GM23338 (cell line): ENCODE data around the gene AR. TPM values are rescaled to one million over a fixed set of nuclear protein-coding genes. Genes with fewer than 3 reads are reported as not detected.

Experiments
- ATAC-seq: fragments of 200-7000 bp; cut with Tn5 transposase; 3 replicates; pipeline ENCODE4 v1.9.1; 2020
- DNase-seq: peaks from one replicate; pipeline ENCODE4 v3.0.0-alpha.2; 2015; ENCODE audit warnings: low spot score
- H2AFZ ChIP-seq: fragments of 200-600 bp; sonication (generic); 2 replicates; pipeline ENCODE4 v1.8.0; 2016; ENCODE audit warnings: antibody characterized with exemption, mild to moderate bottlenecking, moderate library complexity
- H3F3A ChIP-seq: fragments of 200-600 bp; sonication (generic); replicated peaks from 2 replicates; pipeline ENCODE4 v1.8.0; 2017; ENCODE audit warnings: antibody characterized with exemption, mixed run types, low read depth
- H3K27ac ChIP-seq: fragments of 200-600 bp; sonication (generic); 2 replicates; pipeline ENCODE4 v1.6.1; 2016; ENCODE audit warnings: low read depth
- H3K27me3 ChIP-seq: fragments of 200-600 bp; sonication (generic); 2 replicates; pipeline ENCODE4 v1.8.0; 2016; ENCODE audit warnings: mild to moderate bottlenecking, mixed run types, moderate library complexity; ENCODE audit not compliant: insufficient read depth
- H3K36me3 ChIP-seq: fragments of 200-600 bp; sonication (generic); 2 replicates; pipeline ENCODE4 v1.8.0; 2016; ENCODE audit warnings: mild to moderate bottlenecking; ENCODE audit not compliant: insufficient read depth
- H3K4me1 ChIP-seq: fragments of 200-600 bp; sonication (generic); 2 replicates; pipeline ENCODE4 v1.8.0; 2016; ENCODE audit warnings: mild to moderate bottlenecking, moderate library complexity; ENCODE audit not compliant: insufficient read depth
- H3K4me2 ChIP-seq: fragments of 200-600 bp; sonication (generic); 2 replicates; pipeline ENCODE4 v1.7.1; 2017; ENCODE audit warnings: mixed run types
- H3K4me3 ChIP-seq: fragments of 200-600 bp; sonication (generic); 2 replicates; pipeline ENCODE4 v1.6.1; 2016; ENCODE audit warnings: mixed run types
- H3K79me2 ChIP-seq: fragments of 200-600 bp; sonication (generic); replicated peaks from 2 replicates; pipeline ENCODE4 v1.8.0; 2017; ENCODE audit warnings: mild to moderate bottlenecking; ENCODE audit not compliant: insufficient read depth
- H3K9me2 ChIP-seq: fragments of 200-600 bp; sonication (generic); 2 replicates; pipeline ENCODE4 v1.8.0; 2017; ENCODE audit not compliant: insufficient read depth
- H4K20me1 ChIP-seq: fragments of 200-600 bp; sonication (generic); replicated peaks from 2 replicates; pipeline ENCODE4 v1.8.0; 2017; ENCODE audit warnings: mild to moderate bottlenecking; ENCODE audit not compliant: insufficient read depth
- H3K27ac Mint-ChIP-seq: 2 replicates; pipeline ENCODE4 v1.8.0; 2020; ENCODE audit warnings: inconsistent platforms, mild to moderate bottlenecking, moderate library complexity, mixed read lengths
- H3K27me3 Mint-ChIP-seq: 3 replicates; pipeline ENCODE4 v1.8.0; 2022; ENCODE audit warnings: low read depth, mild to moderate bottlenecking, moderate library complexity, mixed read lengths, inconsistent platforms; ENCODE audit not compliant: insufficient read depth, poor library complexity
- H3K36me3 Mint-ChIP-seq: 3 replicates; pipeline ENCODE4 v1.8.0; 2021; ENCODE audit warnings: low read depth, mild to moderate bottlenecking, inconsistent platforms, moderate library complexity, mixed read lengths
- H3K4me1 Mint-ChIP-seq: 3 replicates; pipeline ENCODE4 v1.8.0; 2020; ENCODE audit warnings: mild to moderate bottlenecking, inconsistent platforms, mixed read lengths
- H3K4me3 Mint-ChIP-seq: 3 replicates; pipeline ENCODE4 v1.8.0; 2021; ENCODE audit warnings: moderate library complexity, mild to moderate bottlenecking, inconsistent platforms, mixed read lengths
- H3K9me3 Mint-ChIP-seq: 3 replicates; pipeline ENCODE4 v1.8.0; 2020; ENCODE audit warnings: moderate library complexity, mild to moderate bottlenecking, inconsistent platforms, mixed read lengths
- CTCF ChIP-seq, 2 experiments: fragments of 200-600 bp in 1 of 2; sonication (generic) in 1 of 2; conservative IDR thresholded peaks; 2 replicates each; pipeline versions ENCODE4 v1.5.1 to v1.6.1; 2016 to 2017; ENCODE audit warnings: antibody characterized with exemption in 2 of 2, low read depth in 2 of 2, mild to moderate bottlenecking in 2 of 2, moderate library complexity in 1 of 2
- ETS1 ChIP-seq: IDR thresholded peaks from 2 replicates; pipeline ENCODE4 v1.6.1; 2016; ENCODE audit warnings: antibody characterized with exemption
- EZH2phosphoT487 ChIP-seq: fragments of 200-600 bp; sonication (generic); IDR thresholded peaks from one replicate; pipeline ENCODE4 v1.8.1; 2018; ENCODE audit warnings: antibody characterized with exemption; ENCODE audit not compliant: unreplicated experiment
- NANOG ChIP-seq: IDR thresholded peaks from 2 replicates; pipeline ENCODE4 v1.6.1; 2016; ENCODE audit warnings: antibody characterized with exemption, borderline replicate concordance
- POLR2AphosphoS5 ChIP-seq: IDR thresholded peaks from 2 replicates; pipeline ENCODE4 v1.6.1; 2016; ENCODE audit warnings: antibody characterized with exemption, low read depth
- ZNF331 ChIP-seq: fragments of 250-450 bp; sonication (Bioruptor Pico); IDR thresholded peaks from 2 replicates; pipeline ENCODE4 v1.5.0; 2020; ENCODE audit warnings: low read depth, mild to moderate bottlenecking, moderate library complexity
- ZNF462 ChIP-seq: fragments of 250-450 bp; sonication (Bioruptor Pico); IDR thresholded peaks from 2 replicates; pipeline ENCODE4 v1.5.0; 2020; ENCODE audit warnings: mild to moderate bottlenecking, moderate library complexity
- polyA plus RNA-seq: library from polyadenylated mRNA; unstranded; fragments of >200 nt; fragmentation: Nextera tagmentation; extraction: Ambion mirVana; gene quantifications from 2 replicates; pipeline ENCODE4 v1.2.1, GENCODE V29; 2016
- total RNA-seq: library from RNA; depleted of rRNA; stranded (reverse); fragments of >200 nt; shearing (Covaris generic); gene quantifications from 2 replicates; pipeline ENCODE4 v1.2.3, GENCODE V29; 2014

AR gene
- total and polyA plus RNA-seq, 2 experiments from 2014 or later, result 11.2 to 13.3 TPM

- Histone ChIP-seq H2AFZ (no peak overlapping the region), H3K27me3 (peaks cover 13% of the 10 kb centered on the region), H3K4me1 (peaks cover 20% of the 10 kb centered on the region), H3K79me2 (peaks cover 42% of the 10 kb centered on the region), H4K20me1 (no peaks in the 10 kb centered on the region), H3K27ac (no peak overlapping the region), H3K9me2 (no peaks in the 10 kb centered on the region), H3K4me2 (peak overlapping the region; percentile 83), H3K4me3 (peak overlapping the region; percentile 73), H3K36me3 (no peaks in the 10 kb centered on the region), H3F3A (no peaks in the 10 kb centered on the region)
- Mint-ChIP-seq H3K9me3 (no peaks in the 10 kb centered on the region), H3K4me1 (peaks cover 31% of the 10 kb centered on the region), H3K27ac (no peak overlapping the region), H3K27me3 (peaks cover 9% of the 10 kb centered on the region), H3K36me3 (no peaks in the 10 kb centered on the region), H3K4me3 (peak overlapping the region; percentile 83)
- no peak for TF ChIP-seq NANOG
- no peak for TF ChIP-seq ETS1
- TF ChIP-seq ZNF331, result no peak
- no peak for TF ChIP-seq EZH2phosphoT487
- no peak for TF ChIP-seq ZNF462 (CRISPR knock-in tag)
- TF ChIP-seq CTCF (conservative IDR thresholded peaks at IDR 0.05; ENCODE audit: low read depth in 2 of 2), result no peak
- TF ChIP-seq POLR2AphosphoS5, result no peak
- DNase-seq (peak; percentile 30), ATAC-seq (peak; percentile 6)
Measured at GRCh38 chrX:67545036-67545821, 1.4 kb downstream of the AR start.
